ENCODE results near the gene TNFSF11.

GRCh38 chr13:42654212-42654611 lies 80.3 kb downstream of the TNFSF11 start:
- TF ChIP-seq CTCF (conservative IDR thresholded peaks at IDR 0.05; ENCODE audit: low read length) (no peak), EZH2phosphoT487 (IDR thresholded peaks at IDR 0.05; ENCODE audit: borderline replicate concordance, low read depth, low read length) (no peak)
